ENCODE data around the gene GATA3. TPM values are rescaled to one million over a fixed set of nuclear protein-coding genes. Genes with fewer than 3 reads are reported as not detected.
A peak's percentile ranks its signal among the peaks of the same experiment; 100 is the strongest.

GATA3 gene
- total RNA-seq, 1 donor from 2014 or later, result 2.7 TPM

DNA sequence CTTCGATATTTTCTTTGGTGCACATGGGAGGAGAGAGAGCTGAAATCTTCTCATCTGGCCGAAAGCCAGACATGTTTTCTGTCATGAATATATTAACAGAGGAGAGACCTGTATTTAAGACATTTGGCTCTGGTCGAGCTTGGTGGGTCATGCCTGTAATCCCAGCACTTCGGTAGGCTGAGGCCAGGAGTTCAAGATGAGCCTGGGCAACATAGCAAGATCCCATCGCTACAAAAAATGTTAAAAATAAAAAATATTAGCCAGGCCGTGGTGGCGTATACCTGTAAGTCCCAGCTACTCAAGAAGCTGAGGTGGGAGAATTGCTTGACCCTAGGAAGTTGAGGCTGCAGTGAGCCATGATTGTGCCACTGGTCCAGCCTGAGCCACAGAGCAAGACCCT lies 21.9 kb upstream of the GATA3 start:
- no peaks in the 10 kb centered on the region for H3K36me3 Mint-ChIP-seq (ENCODE audit: insufficient read depth)
- H3K4me3 Mint-ChIP-seq (ENCODE audit: low read depth), result no peak overlapping the region
- TF ChIP-seq, protein P1, sequence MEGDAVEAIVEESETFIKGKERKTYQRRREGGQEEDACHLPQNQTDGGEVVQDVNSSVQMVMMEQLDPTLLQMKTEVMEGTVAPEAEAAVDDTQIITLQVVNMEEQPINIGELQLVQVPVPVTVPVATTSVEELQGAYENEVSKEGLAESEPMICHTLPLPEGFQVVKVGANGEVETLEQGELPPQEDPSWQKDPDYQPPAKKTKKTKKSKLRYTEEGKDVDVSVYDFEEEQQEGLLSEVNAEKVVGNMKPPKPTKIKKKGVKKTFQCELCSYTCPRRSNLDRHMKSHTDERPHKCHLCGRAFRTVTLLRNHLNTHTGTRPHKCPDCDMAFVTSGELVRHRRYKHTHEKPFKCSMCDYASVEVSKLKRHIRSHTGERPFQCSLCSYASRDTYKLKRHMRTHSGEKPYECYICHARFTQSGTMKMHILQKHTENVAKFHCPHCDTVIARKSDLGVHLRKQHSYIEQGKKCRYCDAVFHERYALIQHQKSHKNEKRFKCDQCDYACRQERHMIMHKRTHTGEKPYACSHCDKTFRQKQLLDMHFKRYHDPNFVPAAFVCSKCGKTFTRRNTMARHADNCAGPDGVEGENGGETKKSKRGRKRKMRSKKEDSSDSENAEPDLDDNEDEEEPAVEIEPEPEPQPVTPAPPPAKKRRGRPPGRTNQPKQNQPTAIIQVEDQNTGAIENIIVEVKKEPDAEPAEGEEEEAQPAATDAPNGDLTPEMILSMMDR (IDR thresholded peaks at IDR 0.05; ENCODE audit: unreplicated experiment), result no peak
- no peak for DNase-seq (ENCODE audit: low spot score, unreplicated experiment)
- no peaks in the 10 kb centered on the region for H3K9me3 Mint-ChIP-seq (ENCODE audit: low read depth)
- peaks cover 76% of the 10 kb centered on the region for H3K27me3 Mint-ChIP-seq
- H3K27ac Mint-ChIP-seq, result no peak overlapping the region
- H3K4me1 Mint-ChIP-seq (ENCODE audit: low read depth), result peaks cover 4% of the 10 kb centered on the region

DNA sequence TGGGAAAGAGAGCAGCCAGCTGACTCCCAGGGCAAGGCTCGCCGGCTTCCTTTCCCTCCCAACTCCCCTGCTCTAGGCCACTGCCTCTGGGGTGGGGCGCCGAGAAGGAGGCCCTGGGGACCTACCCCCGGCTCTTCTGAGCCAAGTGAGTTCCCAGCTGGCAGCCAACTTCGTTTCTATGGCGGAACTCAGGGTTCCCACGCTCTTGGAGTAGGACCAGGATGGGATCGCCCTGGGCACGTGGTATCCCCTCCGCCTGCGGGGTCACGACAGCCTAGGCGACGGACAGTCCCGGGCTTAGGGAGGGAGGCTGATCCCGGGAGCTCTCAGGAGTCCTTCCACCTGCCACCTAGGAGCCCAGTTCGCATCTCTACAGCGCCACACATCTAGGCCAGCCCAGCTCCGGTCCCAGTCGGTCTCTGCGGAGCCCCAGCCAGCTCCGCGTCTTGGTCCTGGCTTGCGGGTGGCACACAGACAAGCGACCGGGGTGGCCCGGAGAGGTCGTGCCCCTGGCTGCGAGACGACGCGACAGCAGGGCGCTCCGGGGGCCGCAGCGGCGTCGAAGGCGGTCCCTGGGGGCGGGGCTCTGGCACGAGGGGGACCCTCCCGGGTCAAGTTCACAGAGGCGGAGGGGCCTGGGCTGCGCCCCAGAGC lies 20.5 kb upstream of the GATA3 start:
- Mint-ChIP-seq H3K9me3 (ENCODE audit: low read depth) (no peaks in the 10 kb centered on the region), H3K27me3 (peaks cover 84% of the 10 kb centered on the region), H3K4me3 (ENCODE audit: low read depth) (no peak overlapping the region), H3K4me1 (ENCODE audit: low read depth) (peaks cover 4% of the 10 kb centered on the region), H3K27ac (no peak overlapping the region), H3K36me3 (ENCODE audit: insufficient read depth) (no peaks in the 10 kb centered on the region)
- DNase-seq (ENCODE audit: low spot score, unreplicated experiment), result no peak
- TF ChIP-seq, protein P1 (IDR thresholded peaks at IDR 0.05; ENCODE audit: unreplicated experiment), result no peak

DNA sequence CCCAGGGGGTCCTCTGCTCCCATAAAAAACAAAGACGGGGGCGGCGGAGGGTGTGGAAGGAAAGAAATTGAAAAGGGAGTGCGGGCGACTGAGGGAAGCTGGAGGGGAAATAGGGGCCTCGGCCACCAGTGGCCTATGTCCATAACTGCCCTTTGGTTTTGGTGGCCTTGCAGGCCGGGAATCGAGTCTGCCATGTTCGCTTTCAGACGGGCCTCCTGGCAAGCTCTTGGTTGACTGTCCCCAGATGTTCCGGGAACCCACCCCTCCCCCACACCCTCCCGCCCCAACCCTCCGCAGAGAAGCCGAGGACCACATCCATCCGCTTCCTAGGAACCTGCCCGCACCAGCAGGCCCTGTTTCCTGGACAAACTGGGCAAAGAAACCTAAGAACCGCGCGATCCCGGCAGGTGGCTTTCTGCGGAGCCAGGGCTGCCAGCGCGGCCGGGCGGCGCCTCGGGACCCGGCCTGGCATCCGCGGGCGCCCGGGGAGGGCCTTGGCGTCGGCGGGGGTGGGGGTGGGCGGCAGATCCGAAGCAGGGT lies 20.0 kb upstream of the GATA3 start:
- H3K4me3 Mint-ChIP-seq (ENCODE audit: low read depth), result no peak overlapping the region
- H3K27me3 Mint-ChIP-seq, result peaks cover 88% of the 10 kb centered on the region
- no peaks in the 10 kb centered on the region for H3K36me3 Mint-ChIP-seq (ENCODE audit: insufficient read depth)
- no peak overlapping the region for H3K27ac Mint-ChIP-seq
- DNase-seq (ENCODE audit: low spot score, unreplicated experiment), result no peak
- H3K4me1 Mint-ChIP-seq (ENCODE audit: low read depth), result peaks cover 4% of the 10 kb centered on the region
- TF ChIP-seq, protein P1 (IDR thresholded peaks at IDR 0.05; ENCODE audit: unreplicated experiment), result no peak
- no peaks in the 10 kb centered on the region for H3K9me3 Mint-ChIP-seq (ENCODE audit: low read depth)

DNA sequence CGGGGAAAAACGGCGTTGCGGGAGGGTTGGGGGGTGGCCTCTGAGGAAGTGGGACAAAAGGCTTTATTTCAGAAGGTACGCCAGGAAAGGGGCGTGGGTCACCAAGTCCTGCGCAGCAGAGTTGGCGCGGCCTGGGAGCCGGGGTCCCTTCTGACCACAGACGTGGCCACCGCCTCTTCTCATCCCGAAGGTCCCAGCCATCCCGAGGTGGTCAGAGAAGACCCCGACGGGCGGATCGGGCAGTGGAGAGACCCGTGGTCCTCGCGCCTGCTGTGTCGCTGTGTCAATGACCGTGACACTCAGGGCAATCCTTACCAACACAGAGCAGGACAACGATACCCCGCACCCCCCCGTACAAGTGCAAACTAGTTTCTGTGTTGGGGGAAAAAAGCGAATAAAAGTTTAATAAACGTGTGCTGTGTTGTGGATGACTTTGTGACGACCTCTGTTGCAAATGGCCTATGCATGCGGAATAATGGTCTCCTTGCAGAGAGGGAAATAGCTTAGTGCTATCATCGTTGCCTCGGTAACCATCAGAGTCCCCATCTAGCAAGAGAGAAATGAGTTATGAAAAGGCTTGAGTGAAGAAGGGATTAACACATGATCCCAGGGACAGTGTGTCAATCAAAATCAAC lies 19.4 kb upstream of the GATA3 start:
- peak overlapping the region; percentile 82 for H3K27ac Mint-ChIP-seq
- peaks cover 88% of the 10 kb centered on the region for H3K27me3 Mint-ChIP-seq
- H3K36me3 Mint-ChIP-seq (ENCODE audit: insufficient read depth), result no peaks in the 10 kb centered on the region
- TF ChIP-seq, protein P1 (IDR thresholded peaks at IDR 0.05; ENCODE audit: unreplicated experiment), result no peak
- H3K9me3 Mint-ChIP-seq (ENCODE audit: low read depth), result no peaks in the 10 kb centered on the region
- no peak for DNase-seq (ENCODE audit: low spot score, unreplicated experiment)
- peak overlapping the region; percentile 2 for H3K4me3 Mint-ChIP-seq (ENCODE audit: low read depth)
- peaks cover 4% of the 10 kb centered on the region for H3K4me1 Mint-ChIP-seq (ENCODE audit: low read depth)

DNA sequence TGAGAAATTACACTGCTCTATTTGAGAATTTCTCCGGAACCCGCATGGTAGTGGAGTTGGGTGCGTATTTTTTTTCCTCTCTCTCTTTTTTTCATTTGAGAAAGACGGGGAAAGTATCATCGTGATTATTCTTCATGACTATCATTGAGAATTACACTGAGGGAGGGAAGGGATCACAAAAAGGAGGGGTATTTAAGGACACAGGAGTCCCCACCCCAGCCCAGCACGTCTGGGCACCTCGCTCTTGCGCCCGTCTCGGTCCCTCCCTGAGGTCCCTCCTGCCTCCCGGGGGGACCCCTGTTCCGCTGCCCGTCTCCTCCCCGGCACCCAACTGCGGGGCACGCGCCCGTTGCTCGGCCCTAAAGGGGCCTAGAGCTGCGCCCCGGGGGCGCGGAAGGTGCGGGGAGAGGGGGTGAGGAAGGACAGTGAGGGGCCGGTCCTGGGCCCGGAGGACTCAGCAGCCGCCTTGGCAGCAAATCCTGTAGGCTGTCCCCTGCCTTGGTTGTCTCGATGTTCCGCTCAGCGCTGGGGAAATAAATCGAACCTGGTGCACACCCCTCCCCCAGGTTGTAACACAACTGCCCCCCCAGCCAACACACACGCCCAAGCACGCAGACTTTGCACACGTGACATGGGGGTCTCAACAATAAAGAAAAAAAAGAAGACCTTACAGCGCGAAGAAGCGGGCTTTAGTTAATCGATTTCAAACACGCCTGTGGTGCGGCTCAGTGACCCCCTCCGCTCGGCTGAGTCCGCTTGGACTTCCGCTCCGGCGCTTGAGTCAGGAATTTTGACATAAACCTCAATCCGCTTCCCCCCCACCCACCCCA lies 18.6 kb upstream of the GATA3 start:
- no peak for DNase-seq (ENCODE audit: low spot score, unreplicated experiment)
- Mint-ChIP-seq H3K36me3 (ENCODE audit: insufficient read depth) (no peaks in the 10 kb centered on the region), H3K9me3 (ENCODE audit: low read depth) (no peaks in the 10 kb centered on the region), H3K4me3 (ENCODE audit: low read depth) (peak overlapping the region; percentile 2), H3K27me3 (peaks cover 88% of the 10 kb centered on the region), H3K27ac (peak overlapping the region; percentile 82), H3K4me1 (ENCODE audit: low read depth) (peaks cover 4% of the 10 kb centered on the region)
- TF ChIP-seq, protein P1 (IDR thresholded peaks at IDR 0.05; ENCODE audit: unreplicated experiment), result no peak

Measured in progenitor cell of endocrine pancreas (in vitro differentiated cells).